T-helper 2 cell treated with Interferon-gamma antibody and Interleukin-4, amounts not matched to agents 5 μg/mL and 100 μg/mL, for 36 hours (primary cell): ENCODE data around the gene LDLRAD4.
"Not testable (repeated sequence)": the region's sequence is repeated elsewhere in the genome, so short reads cannot be mapped to it uniquely, and the experiment has no call there.

Experiments
- DNase-seq: peaks from one replicate; pipeline ENCODE4 v3.0.0; 2021; ENCODE audit warnings: low spot score
- H3K27ac Mint-ChIP-seq: one replicate; pipeline ENCODE4 v1.8.0; 2021; ENCODE audit warnings: mild to moderate bottlenecking, mixed read lengths
- H3K27me3 Mint-ChIP-seq: one replicate; pipeline ENCODE4 v1.8.0; 2021; ENCODE audit warnings: low read depth, mixed read lengths
- H3K36me3 Mint-ChIP-seq: one replicate; pipeline ENCODE4 v1.8.0; 2021; ENCODE audit warnings: low read depth, mixed read lengths
- H3K4me1 Mint-ChIP-seq: one replicate; pipeline ENCODE4 v1.8.0; 2021; ENCODE audit warnings: low read depth, mixed read lengths
- H3K4me3 Mint-ChIP-seq: one replicate; pipeline ENCODE4 v1.8.0; 2022; ENCODE audit warnings: mild to moderate bottlenecking, moderate library complexity, mixed read lengths
- H3K9me3 Mint-ChIP-seq: one replicate; pipeline ENCODE4 v1.8.0; 2021; ENCODE audit warnings: mixed read lengths

The LDLRAD4 gene

GRCh38 chr18:13695337-13695736 is 476.8 kb downstream of the LDLRAD4 start:
- not testable (repeated sequence) for H3K27ac Mint-ChIP-seq, DNase-seq, H3K4me3 Mint-ChIP-seq, H3K4me1 Mint-ChIP-seq, H3K27me3 Mint-ChIP-seq
- Mint-ChIP-seq H3K9me3 (peaks cover 61% of the 10 kb centered on the region), H3K36me3 (peaks cover 38% of the 10 kb centered on the region)

- Mint-ChIP-seq H3K27ac (no peak overlapping the region), H3K36me3 (peaks cover 41% of the 10 kb centered on the region), H3K4me3 (no peak overlapping the region), H3K9me3 (peaks cover 63% of the 10 kb centered on the region), H3K27me3 (no peaks in the 10 kb centered on the region), H3K4me1 (no peaks in the 10 kb centered on the region)
- DNase-seq, result no peak
Observed at GRCh38 chr18:13696961-13697360, 478.4 kb downstream of the LDLRAD4 start.

GRCh38 chr18:13700153-13700552 is 481.6 kb downstream of the LDLRAD4 start:
- Mint-ChIP-seq H3K4me3 (no peak overlapping the region), H3K27ac (no peak overlapping the region), H3K27me3 (no peaks in the 10 kb centered on the region), H3K4me1 (no peaks in the 10 kb centered on the region), H3K36me3 (peaks cover 49% of the 10 kb centered on the region), H3K9me3 (peaks cover 64% of the 10 kb centered on the region)
- no peak for DNase-seq
